GM12878 (cell line): Measurements from ENCODE around the gene REM1. TPM values are rescaled to one million over a fixed set of nuclear protein-coding genes. Genes with fewer than 3 reads are reported as not detected.

ENCODE experiments used
- ATAC-seq: fragments of 200-7000 bp; cut with Tn5 transposase; 3 replicates; pipeline ENCODE4 v1.9.1; 2020; ENCODE audit warnings: mild to moderate bottlenecking, moderate library complexity
- BruUV-seq: library from RNA; stranded (reverse); fragments of 400-500 nt; replicated peaks from 2 replicates; lab custom pipeline; 2021; lab: Mats Ljungman, UMichigan
- CTCF ChIA-PET: fragments of 300-600 bp; sonication (Branson Sonifier 250); formaldehyde crosslinking; extraction: SDS; loops from one replicate; lab custom pipeline; 2021; ENCODE audit warnings: inconsistent platforms; lab: Yijun Ruan, JAX
- POLR2A ChIA-PET: fragments of 350-600 bp; formaldehyde crosslinking; extraction: SDS; loops from one replicate; lab custom pipeline; 2021; ENCODE audit warnings: inconsistent platforms; lab: Charles Lee
- RAD21 ChIA-PET: fragments of 300-600 bp; sonication (Branson Sonifier 250); formaldehyde crosslinking; loops from one replicate; lab custom pipeline; 2023; ENCODE audit warnings: antibody characterized with exemption; ENCODE audit not compliant: unreplicated experiment; lab: Charles Lee
- SMC1A ChIA-PET: fragments of 300-600 bp; sonication (Branson Sonifier 250); formaldehyde crosslinking; loops from one replicate; lab custom pipeline; 2023; ENCODE audit not compliant: unreplicated experiment, uncharacterized antibody; lab: Charles Lee
- DNase-seq: peaks from one replicate; pipeline ENCODE4 v3.0.0-alpha.2; 2011; ENCODE audit warnings: low read depth, low spot score
- FAIRE-seq: peaks from 3 replicates; lab custom pipeline; 2011; peaks lifted over from hg19 to GRCh38; lab: Jason Lieb, UNC
- H2AFZ ChIP-seq: 2 replicates; pipeline ENCODE4 v1.6.0; 2011; ENCODE audit warnings: low read depth, low read length, control low read depth; ENCODE audit not compliant: control insufficient read depth
- H3K27ac ChIP-seq: 2 replicates; pipeline ENCODE4 v1.5.1; 2011; ENCODE audit warnings: control low read depth; ENCODE audit not compliant: control insufficient read depth, insufficient read depth
- H3K27me3 ChIP-seq, 2 experiments: replicated peaks in 1 of 2; 2 replicates each; pipeline versions ENCODE4 v1.6.0 to v1.6.1; 2011; ENCODE audit warnings: low read length in 1 of 2; ENCODE audit not compliant: control insufficient read depth in 2 of 2, insufficient read depth in 2 of 2
- H3K36me3 ChIP-seq, 2 experiments: 2 replicates each; pipeline ENCODE4 v1.5.1; 2011; ENCODE audit warnings: low read length in 1 of 2; ENCODE audit not compliant: control insufficient read depth in 2 of 2, insufficient read depth in 2 of 2
- H3K4me1 ChIP-seq: 2 replicates; pipeline ENCODE4 v1.6.1; 2011; ENCODE audit warnings: mild to moderate bottlenecking, low read length, moderate library complexity, mixed read lengths; ENCODE audit not compliant: control insufficient read depth, insufficient read depth
- H3K4me2 ChIP-seq: 2 replicates; pipeline ENCODE4 v1.6.0; 2011; ENCODE audit warnings: control low read depth; ENCODE audit not compliant: control insufficient read depth, insufficient read depth
- H3K4me3 ChIP-seq: fragments of 200-600 bp; sonication (generic); 2 replicates; pipeline ENCODE4 v1.5.1; 2016
- H3K79me2 ChIP-seq: 2 replicates; pipeline ENCODE4 v1.6.0; 2011; ENCODE audit warnings: low read length; ENCODE audit not compliant: control insufficient read depth, insufficient read depth
- H3K9ac ChIP-seq: 2 replicates; pipeline ENCODE4 v1.8.0; 2011; ENCODE audit warnings: low read length, control low read depth, mixed read lengths; ENCODE audit not compliant: control insufficient read depth, insufficient read depth
- H3K9me3 ChIP-seq: replicated peaks from 3 replicates; pipeline ENCODE4 v1.5.1; 2011; ENCODE audit warnings: mild to moderate bottlenecking, low read length; ENCODE audit not compliant: control insufficient read depth, insufficient read depth
- H4K20me1 ChIP-seq: 2 replicates; pipeline ENCODE4 v1.6.0; 2011; ENCODE audit not compliant: control insufficient read depth, insufficient read depth
- CHD2 ChIP-seq: IDR thresholded peaks from 2 replicates; pipeline ENCODE4 v1.6.1; 2011; ENCODE audit warnings: low read depth, low read length, improper control_type of control experiment, borderline replicate concordance
- CREB1 ChIP-seq: IDR thresholded peaks from 2 replicates; pipeline ENCODE4 v1.6.1; 2012; ENCODE audit warnings: low read depth, mild to moderate bottlenecking, inconsistent platforms
- MYC ChIP-seq: IDR thresholded peaks from 2 replicates; pipeline ENCODE4 v1.6.1; 2011; ENCODE audit warnings: mild to moderate bottlenecking, low read length, moderate library complexity, inconsistent platforms; ENCODE audit not compliant: insufficient read depth, insufficient replicate concordance, insufficient read length, severe bottlenecking
- PRDM15 ChIP-seq: fragments of 450-650 bp; formaldehyde crosslinking; IDR thresholded peaks from 2 replicates; pipeline ENCODE4 v1.4.0; 2020; ENCODE audit warnings: mild to moderate bottlenecking, moderate library complexity
- RBBP5 ChIP-seq: fragments of 200-600 bp; sonication (generic); conservative IDR thresholded peaks from 2 replicates; pipeline ENCODE4 v1.6.1; 2016
- SMARCA5 ChIP-seq: fragments of 450-650 bp; IDR thresholded peaks from 2 replicates; pipeline ENCODE4 v1.6.1; 2017; ENCODE audit warnings: mild to moderate bottlenecking
- SUPT20H ChIP-seq: IDR thresholded peaks from 2 replicates; pipeline ENCODE4 v1.6.1; 2011; ENCODE audit warnings: low read depth, mild to moderate bottlenecking, low read length, moderate library complexity, borderline replicate concordance; ENCODE audit not compliant: control insufficient read depth
- ZNF24 ChIP-seq: fragments of 450-650 bp; IDR thresholded peaks from 2 replicates; pipeline ENCODE4 v1.6.1; 2017; ENCODE audit warnings: antibody characterized with exemption, mild to moderate bottlenecking
- WGBS: methylation state at CpG from one replicate; pipeline ENCODE4 v1.1.6; 2016; ENCODE audit warnings: low lambda C conversion rate; ENCODE audit not compliant: insufficient replicate concordance, insufficient coverage; ENCODE audit errors: missing lambda C conversion rate; 5-methylcytosine and 5-hydroxymethylcytosine counted together
- in situ Hi-C: fragments of 300-500 bp; cut with MboI; formaldehyde crosslinking; loops from 9 replicates; pipeline ENCODE4 v1.14.3; 2018; ENCODE audit warnings: mixed read lengths
- intact Hi-C: fragments of 100-400 bp; cut with micrococcal nuclease; formaldehyde crosslinking; loops from one replicate; pipeline ENCODE4 v1.14.2; 2022; ENCODE audit not compliant: unreplicated experiment
- polyA plus RNA-seq, 11 experiments: library from polyadenylated mRNA; depleted of rRNA in 4 of 11; unstranded in 6 of 11; stranded (reverse) in 5 of 11; fragments of >200 nt; fragmentation: Nextera tagmentation in 4 of 11; fragmentation: Illumina TruSeq in 1 of 11; extraction: Ambion mirVana in 4 of 11; extraction: Trizol in 1 of 11; gene quantifications; 1 replicate in 1 of 11; 2 replicates in 10 of 11; pipeline versions ENCODE4 v1.2.1 to v1.2.3, GENCODE V29; 2011 to 2016; ENCODE audit warnings: inconsistent platforms in 2 of 11, missing spikeins in 2 of 11, low read depth in 1 of 11
- total RNA-seq, 4 experiments: library from RNA; depleted of rRNA in 3 of 4; stranded (reverse); fragments of >200 nt in 3 of 4; fragmentation: Illumina TruSeq in 1 of 4; extraction: Trizol in 1 of 4; gene quantifications; 2 replicates each; pipeline versions ENCODE4 v1.2.1 to v1.2.3, GENCODE V29; 2013 to 2021
- TF ChIP-seq, protein P1 (sequence below): fragments of 450-650 bp; IDR thresholded peaks from 2 replicates; pipeline ENCODE4 v1.6.1; 2016; ENCODE audit warnings: mild to moderate bottlenecking
- TF ChIP-seq, protein P2 (sequence below): IDR thresholded peaks from 2 replicates; pipeline ENCODE4 v1.6.1; 2012; ENCODE audit warnings: improper control_type of control experiment, low read depth, low read length; ENCODE audit not compliant: insufficient replicate concordance

The REM1 gene
- total and polyA plus RNA-seq, 10 of the 15 experiments (the other 5 are each of a cell fraction or from before 2014, with no cell fraction given), result not detected

- no TSS peak for BruUV-seq
- Histone ChIP-seq H3K36me3 (no peaks in the 10 kb centered on the region), H3K27me3 (no peaks in the 10 kb centered on the region; a peak in 1 of 4 replicates), H3K9ac (no peak overlapping the region), H4K20me1 (no peaks in the 10 kb centered on the region), H3K4me3 (no peak overlapping the region), H3K27ac (no peak overlapping the region), H3K79me2 (no peaks in the 10 kb centered on the region), H2AFZ (no peak overlapping the region), H3K4me2 (no peak overlapping the region), H3K4me1 (no peaks in the 10 kb centered on the region), H3K9me3 (no peaks in the 10 kb centered on the region)
- CTCF ChIA-PET, result no interaction called here
- no peak for FAIRE-seq
- WGBS, result 38% methylated on average over 12 of the region's 12 CpGs
- RAD21 ChIA-PET, result no interaction called here
- intact Hi-C loops, result no loop called here
- in situ Hi-C loops, result no loop called here
- POLR2A ChIA-PET, result no interaction called here
- no peak for ATAC-seq
- no peak for DNase-seq
- SMC1A ChIA-PET, result no interaction called here
- TF ChIP-seq RBBP5 (no peak), SMARCA5 (no peak), CHD2 (no peak), PRDM15 (CRISPR knock-in tag) (no peak), ZNF24 (no peak), SUPT20H (no peak), MYC (no peak), CREB1 (no peak)
- TF ChIP-seq, protein P1, sequence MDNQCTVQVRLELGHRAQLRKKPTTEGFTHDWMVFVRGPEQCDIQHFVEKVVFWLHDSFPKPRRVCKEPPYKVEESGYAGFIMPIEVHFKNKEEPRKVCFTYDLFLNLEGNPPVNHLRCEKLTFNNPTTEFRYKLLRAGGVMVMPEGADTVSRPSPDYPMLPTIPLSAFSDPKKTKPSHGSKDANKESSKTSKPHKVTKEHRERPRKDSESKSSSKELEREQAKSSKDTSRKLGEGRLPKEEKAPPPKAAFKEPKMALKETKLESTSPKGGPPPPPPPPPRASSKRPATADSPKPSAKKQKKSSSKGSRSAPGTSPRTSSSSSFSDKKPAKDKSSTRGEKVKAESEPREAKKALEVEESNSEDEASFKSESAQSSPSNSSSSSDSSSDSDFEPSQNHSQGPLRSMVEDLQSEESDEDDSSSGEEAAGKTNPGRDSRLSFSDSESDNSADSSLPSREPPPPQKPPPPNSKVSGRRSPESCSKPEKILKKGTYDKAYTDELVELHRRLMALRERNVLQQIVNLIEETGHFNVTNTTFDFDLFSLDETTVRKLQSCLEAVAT, result no peak
- TF ChIP-seq, protein P2, sequence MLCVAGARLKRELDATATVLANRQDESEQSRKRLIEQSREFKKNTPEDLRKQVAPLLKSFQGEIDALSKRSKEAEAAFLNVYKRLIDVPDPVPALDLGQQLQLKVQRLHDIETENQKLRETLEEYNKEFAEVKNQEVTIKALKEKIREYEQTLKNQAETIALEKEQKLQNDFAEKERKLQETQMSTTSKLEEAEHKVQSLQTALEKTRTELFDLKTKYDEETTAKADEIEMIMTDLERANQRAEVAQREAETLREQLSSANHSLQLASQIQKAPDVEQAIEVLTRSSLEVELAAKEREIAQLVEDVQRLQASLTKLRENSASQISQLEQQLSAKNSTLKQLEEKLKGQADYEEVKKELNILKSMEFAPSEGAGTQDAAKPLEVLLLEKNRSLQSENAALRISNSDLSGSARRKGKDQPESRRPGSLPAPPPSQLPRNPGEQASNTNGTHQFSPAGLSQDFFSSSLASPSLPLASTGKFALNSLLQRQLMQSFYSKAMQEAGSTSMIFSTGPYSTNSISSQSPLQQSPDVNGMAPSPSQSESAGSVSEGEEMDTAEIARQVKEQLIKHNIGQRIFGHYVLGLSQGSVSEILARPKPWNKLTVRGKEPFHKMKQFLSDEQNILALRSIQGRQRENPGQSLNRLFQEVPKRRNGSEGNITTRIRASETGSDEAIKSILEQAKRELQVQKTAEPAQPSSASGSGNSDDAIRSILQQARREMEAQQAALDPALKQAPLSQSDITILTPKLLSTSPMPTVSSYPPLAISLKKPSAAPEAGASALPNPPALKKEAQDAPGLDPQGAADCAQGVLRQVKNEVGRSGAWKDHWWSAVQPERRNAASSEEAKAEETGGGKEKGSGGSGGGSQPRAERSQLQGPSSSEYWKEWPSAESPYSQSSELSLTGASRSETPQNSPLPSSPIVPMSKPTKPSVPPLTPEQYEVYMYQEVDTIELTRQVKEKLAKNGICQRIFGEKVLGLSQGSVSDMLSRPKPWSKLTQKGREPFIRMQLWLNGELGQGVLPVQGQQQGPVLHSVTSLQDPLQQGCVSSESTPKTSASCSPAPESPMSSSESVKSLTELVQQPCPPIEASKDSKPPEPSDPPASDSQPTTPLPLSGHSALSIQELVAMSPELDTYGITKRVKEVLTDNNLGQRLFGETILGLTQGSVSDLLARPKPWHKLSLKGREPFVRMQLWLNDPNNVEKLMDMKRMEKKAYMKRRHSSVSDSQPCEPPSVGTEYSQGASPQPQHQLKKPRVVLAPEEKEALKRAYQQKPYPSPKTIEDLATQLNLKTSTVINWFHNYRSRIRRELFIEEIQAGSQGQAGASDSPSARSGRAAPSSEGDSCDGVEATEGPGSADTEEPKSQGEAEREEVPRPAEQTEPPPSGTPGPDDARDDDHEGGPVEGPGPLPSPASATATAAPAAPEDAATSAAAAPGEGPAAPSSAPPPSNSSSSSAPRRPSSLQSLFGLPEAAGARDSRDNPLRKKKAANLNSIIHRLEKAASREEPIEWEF, result no peak
Observed at GRCh38 chr20:31446084-31446819, 28.8 kb upstream of the REM1 start.
